GM23338 (cell line): Measurements from ENCODE around the gene UBE3C. TPM values are rescaled to one million over a fixed set of nuclear protein-coding genes. Genes with fewer than 3 reads are reported as not detected.

ENCODE experiments used
- ATAC-seq: fragments of 200-7000 bp; cut with Tn5 transposase; 3 replicates; pipeline ENCODE4 v1.9.1; 2020
- DNase-seq: peaks from one replicate; pipeline ENCODE4 v3.0.0-alpha.2; 2015; ENCODE audit warnings: low spot score
- H2AFZ ChIP-seq: fragments of 200-600 bp; sonication (generic); 2 replicates; pipeline ENCODE4 v1.8.0; 2016; ENCODE audit warnings: antibody characterized with exemption, mild to moderate bottlenecking, moderate library complexity
- H3F3A ChIP-seq: fragments of 200-600 bp; sonication (generic); replicated peaks from 2 replicates; pipeline ENCODE4 v1.8.0; 2017; ENCODE audit warnings: antibody characterized with exemption, mixed run types, low read depth
- H3K27ac ChIP-seq: fragments of 200-600 bp; sonication (generic); 2 replicates; pipeline ENCODE4 v1.6.1; 2016; ENCODE audit warnings: low read depth
- H3K27me3 ChIP-seq: fragments of 200-600 bp; sonication (generic); 2 replicates; pipeline ENCODE4 v1.8.0; 2016; ENCODE audit warnings: mild to moderate bottlenecking, mixed run types, moderate library complexity; ENCODE audit not compliant: insufficient read depth
- H3K36me3 ChIP-seq: fragments of 200-600 bp; sonication (generic); 2 replicates; pipeline ENCODE4 v1.8.0; 2016; ENCODE audit warnings: mild to moderate bottlenecking; ENCODE audit not compliant: insufficient read depth
- H3K4me1 ChIP-seq: fragments of 200-600 bp; sonication (generic); 2 replicates; pipeline ENCODE4 v1.8.0; 2016; ENCODE audit warnings: mild to moderate bottlenecking, moderate library complexity; ENCODE audit not compliant: insufficient read depth
- H3K4me2 ChIP-seq: fragments of 200-600 bp; sonication (generic); 2 replicates; pipeline ENCODE4 v1.7.1; 2017; ENCODE audit warnings: mixed run types
- H3K4me3 ChIP-seq: fragments of 200-600 bp; sonication (generic); 2 replicates; pipeline ENCODE4 v1.6.1; 2016; ENCODE audit warnings: mixed run types
- H3K79me2 ChIP-seq: fragments of 200-600 bp; sonication (generic); replicated peaks from 2 replicates; pipeline ENCODE4 v1.8.0; 2017; ENCODE audit warnings: mild to moderate bottlenecking; ENCODE audit not compliant: insufficient read depth
- H3K9me2 ChIP-seq: fragments of 200-600 bp; sonication (generic); 2 replicates; pipeline ENCODE4 v1.8.0; 2017; ENCODE audit not compliant: insufficient read depth
- H4K20me1 ChIP-seq: fragments of 200-600 bp; sonication (generic); replicated peaks from 2 replicates; pipeline ENCODE4 v1.8.0; 2017; ENCODE audit warnings: mild to moderate bottlenecking; ENCODE audit not compliant: insufficient read depth
- H3K27ac Mint-ChIP-seq: 2 replicates; pipeline ENCODE4 v1.8.0; 2020; ENCODE audit warnings: inconsistent platforms, mild to moderate bottlenecking, moderate library complexity, mixed read lengths
- H3K27me3 Mint-ChIP-seq: 3 replicates; pipeline ENCODE4 v1.8.0; 2022; ENCODE audit warnings: low read depth, mild to moderate bottlenecking, moderate library complexity, mixed read lengths, inconsistent platforms; ENCODE audit not compliant: insufficient read depth, poor library complexity
- H3K36me3 Mint-ChIP-seq: 3 replicates; pipeline ENCODE4 v1.8.0; 2021; ENCODE audit warnings: low read depth, mild to moderate bottlenecking, inconsistent platforms, moderate library complexity, mixed read lengths
- H3K4me1 Mint-ChIP-seq: 3 replicates; pipeline ENCODE4 v1.8.0; 2020; ENCODE audit warnings: mild to moderate bottlenecking, inconsistent platforms, mixed read lengths
- H3K4me3 Mint-ChIP-seq: 3 replicates; pipeline ENCODE4 v1.8.0; 2021; ENCODE audit warnings: moderate library complexity, mild to moderate bottlenecking, inconsistent platforms, mixed read lengths
- H3K9me3 Mint-ChIP-seq: 3 replicates; pipeline ENCODE4 v1.8.0; 2020; ENCODE audit warnings: moderate library complexity, mild to moderate bottlenecking, inconsistent platforms, mixed read lengths
- CTCF ChIP-seq, 2 experiments: fragments of 200-600 bp in 1 of 2; sonication (generic) in 1 of 2; conservative IDR thresholded peaks; 2 replicates each; pipeline versions ENCODE4 v1.5.1 to v1.6.1; 2016 to 2017; ENCODE audit warnings: antibody characterized with exemption in 2 of 2, low read depth in 2 of 2, mild to moderate bottlenecking in 2 of 2, moderate library complexity in 1 of 2
- JUNB ChIP-seq: IDR thresholded peaks from one replicate; pipeline ENCODE4 v1.6.1; 2016; ENCODE audit warnings: antibody characterized with exemption; ENCODE audit not compliant: unreplicated experiment
- STAT1 ChIP-seq: IDR thresholded peaks from one replicate; pipeline ENCODE4 v1.6.1; 2016; ENCODE audit warnings: antibody characterized with exemption; ENCODE audit not compliant: unreplicated experiment
- ZNF114 ChIP-seq: fragments of 250-450 bp; sonication (Bioruptor Pico); IDR thresholded peaks from 2 replicates; pipeline ENCODE4 v1.5.0; 2020; ENCODE audit warnings: mild to moderate bottlenecking, moderate library complexity
- polyA plus RNA-seq: library from polyadenylated mRNA; unstranded; fragments of >200 nt; fragmentation: Nextera tagmentation; extraction: Ambion mirVana; gene quantifications from 2 replicates; pipeline ENCODE4 v1.2.1, GENCODE V29; 2016
- total RNA-seq: library from RNA; depleted of rRNA; stranded (reverse); fragments of >200 nt; shearing (Covaris generic); gene quantifications from 2 replicates; pipeline ENCODE4 v1.2.3, GENCODE V29; 2014
- TF ChIP-seq, protein P1 (sequence below): IDR thresholded peaks from 2 replicates; pipeline ENCODE4 v1.6.1; 2016; ENCODE audit warnings: antibody characterized with exemption
- TF ChIP-seq, protein P2 (sequence below): fragments of 250-450 bp; sonication (Bioruptor Pico); IDR thresholded peaks from 2 replicates; pipeline ENCODE4 v1.5.0; 2020; ENCODE audit warnings: mild to moderate bottlenecking, moderate library complexity

UBE3C gene
- total and polyA plus RNA-seq, 2 experiments from 2014 or later, result 16.8 to 76.9 TPM

- TF ChIP-seq, protein P1, sequence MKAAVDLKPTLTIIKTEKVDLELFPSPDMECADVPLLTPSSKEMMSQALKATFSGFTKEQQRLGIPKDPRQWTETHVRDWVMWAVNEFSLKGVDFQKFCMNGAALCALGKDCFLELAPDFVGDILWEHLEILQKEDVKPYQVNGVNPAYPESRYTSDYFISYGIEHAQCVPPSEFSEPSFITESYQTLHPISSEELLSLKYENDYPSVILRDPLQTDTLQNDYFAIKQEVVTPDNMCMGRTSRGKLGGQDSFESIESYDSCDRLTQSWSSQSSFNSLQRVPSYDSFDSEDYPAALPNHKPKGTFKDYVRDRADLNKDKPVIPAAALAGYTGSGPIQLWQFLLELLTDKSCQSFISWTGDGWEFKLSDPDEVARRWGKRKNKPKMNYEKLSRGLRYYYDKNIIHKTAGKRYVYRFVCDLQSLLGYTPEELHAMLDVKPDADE, result no peak
- no peak for TF ChIP-seq JUNB
- TF ChIP-seq, protein P2, sequence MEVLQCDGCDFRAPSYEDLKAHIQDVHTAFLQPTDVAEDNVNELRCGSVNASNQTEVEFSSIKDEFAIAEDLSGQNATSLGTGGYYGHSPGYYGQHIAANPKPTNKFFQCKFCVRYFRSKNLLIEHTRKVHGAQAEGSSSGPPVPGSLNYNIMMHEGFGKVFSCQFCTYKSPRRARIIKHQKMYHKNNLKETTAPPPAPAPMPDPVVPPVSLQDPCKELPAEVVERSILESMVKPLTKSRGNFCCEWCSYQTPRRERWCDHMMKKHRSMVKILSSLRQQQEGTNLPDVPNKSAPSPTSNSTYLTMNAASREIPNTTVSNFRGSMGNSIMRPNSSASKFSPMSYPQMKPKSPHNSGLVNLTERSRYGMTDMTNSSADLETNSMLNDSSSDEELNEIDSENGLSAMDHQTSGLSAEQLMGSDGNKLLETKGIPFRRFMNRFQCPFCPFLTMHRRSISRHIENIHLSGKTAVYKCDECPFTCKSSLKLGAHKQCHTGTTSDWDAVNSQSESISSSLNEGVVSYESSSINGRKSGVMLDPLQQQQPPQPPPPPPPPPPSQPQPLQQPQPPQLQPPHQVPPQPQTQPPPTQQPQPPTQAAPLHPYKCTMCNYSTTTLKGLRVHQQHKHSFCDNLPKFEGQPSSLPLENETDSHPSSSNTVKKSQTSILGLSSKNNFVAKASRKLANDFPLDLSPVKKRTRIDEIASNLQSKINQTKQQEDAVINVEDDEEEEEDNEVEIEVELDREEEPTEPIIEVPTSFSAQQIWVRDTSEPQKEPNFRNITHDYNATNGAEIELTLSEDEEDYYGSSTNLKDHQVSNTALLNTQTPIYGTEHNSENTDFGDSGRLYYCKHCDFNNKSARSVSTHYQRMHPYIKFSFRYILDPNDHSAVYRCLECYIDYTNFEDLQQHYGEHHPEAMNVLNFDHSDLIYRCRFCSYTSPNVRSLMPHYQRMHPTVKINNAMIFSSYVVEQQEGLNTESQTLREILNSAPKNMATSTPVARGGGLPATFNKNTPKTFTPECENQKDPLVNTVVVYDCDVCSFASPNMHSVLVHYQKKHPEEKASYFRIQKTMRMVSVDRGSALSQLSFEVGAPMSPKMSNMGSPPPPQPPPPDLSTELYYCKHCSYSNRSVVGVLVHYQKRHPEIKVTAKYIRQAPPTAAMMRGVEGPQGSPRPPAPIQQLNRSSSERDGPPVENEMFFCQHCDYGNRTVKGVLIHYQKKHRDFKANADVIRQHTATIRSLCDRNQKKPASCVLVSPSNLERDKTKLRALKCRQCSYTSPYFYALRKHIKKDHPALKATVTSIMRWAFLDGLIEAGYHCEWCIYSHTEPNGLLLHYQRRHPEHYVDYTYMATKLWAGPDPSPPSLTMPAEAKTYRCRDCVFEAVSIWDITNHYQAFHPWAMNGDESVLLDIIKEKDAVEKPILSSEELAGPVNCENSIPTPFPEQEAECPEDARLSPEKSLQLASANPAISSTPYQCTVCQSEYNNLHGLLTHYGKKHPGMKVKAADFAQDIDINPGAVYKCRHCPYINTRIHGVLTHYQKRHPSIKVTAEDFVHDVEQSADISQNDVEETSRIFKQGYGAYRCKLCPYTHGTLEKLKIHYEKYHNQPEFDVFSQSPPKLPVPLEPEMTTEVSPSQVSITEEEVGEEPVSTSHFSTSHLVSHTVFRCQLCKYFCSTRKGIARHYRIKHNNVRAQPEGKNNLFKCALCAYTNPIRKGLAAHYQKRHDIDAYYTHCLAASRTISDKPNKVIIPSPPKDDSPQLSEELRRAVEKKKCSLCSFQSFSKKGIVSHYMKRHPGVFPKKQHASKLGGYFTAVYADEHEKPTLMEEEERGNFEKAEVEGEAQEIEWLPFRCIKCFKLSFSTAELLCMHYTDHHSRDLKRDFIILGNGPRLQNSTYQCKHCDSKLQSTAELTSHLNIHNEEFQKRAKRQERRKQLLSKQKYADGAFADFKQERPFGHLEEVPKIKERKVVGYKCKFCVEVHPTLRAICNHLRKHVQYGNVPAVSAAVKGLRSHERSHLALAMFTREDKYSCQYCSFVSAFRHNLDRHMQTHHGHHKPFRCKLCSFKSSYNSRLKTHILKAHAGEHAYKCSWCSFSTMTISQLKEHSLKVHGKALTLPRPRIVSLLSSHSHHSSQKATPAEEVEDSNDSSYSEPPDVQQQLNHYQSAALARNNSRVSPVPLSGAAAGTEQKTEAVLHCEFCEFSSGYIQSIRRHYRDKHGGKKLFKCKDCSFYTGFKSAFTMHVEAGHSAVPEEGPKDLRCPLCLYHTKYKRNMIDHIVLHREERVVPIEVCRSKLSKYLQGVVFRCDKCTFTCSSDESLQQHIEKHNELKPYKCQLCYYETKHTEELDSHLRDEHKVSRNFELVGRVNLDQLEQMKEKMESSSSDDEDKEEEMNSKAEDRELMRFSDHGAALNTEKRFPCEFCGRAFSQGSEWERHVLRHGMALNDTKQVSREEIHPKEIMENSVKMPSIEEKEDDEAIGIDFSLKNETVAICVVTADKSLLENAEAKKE (CRISPR knock-in tag), result peak; percentile 53; the same call in 1 of the 2 replicates
These were observed 172.0 kb downstream of the UBE3C start (continued) for GRCh38 chr7:157310676-157311185.

- H3K4me3 ChIP-seq, result no peak overlapping the region
- H3K27me3 ChIP-seq, result no peaks in the 10 kb centered on the region
- no peaks in the 10 kb centered on the region for H4K20me1 ChIP-seq
- no peaks in the 10 kb centered on the region for H3K79me2 ChIP-seq
- no peak overlapping the region for H3K27ac ChIP-seq
- peaks cover 37% of the 10 kb centered on the region for H3K4me1 Mint-ChIP-seq
- H3K27ac Mint-ChIP-seq, result no peak overlapping the region
- peaks cover 4% of the 10 kb centered on the region; the same call in 2 of the 3 replicates for H3K36me3 Mint-ChIP-seq
- H3K4me1 ChIP-seq, result peaks cover 18% of the 10 kb centered on the region; the same call in 1 of the 2 replicates
- peaks cover 5% of the 10 kb centered on the region; the same call in 2 of the 3 replicates for H3K9me3 Mint-ChIP-seq
- H3K4me2 ChIP-seq, result no peak overlapping the region
- H3K36me3 ChIP-seq, result no peaks in the 10 kb centered on the region
- no peak overlapping the region for H3K4me3 Mint-ChIP-seq
- H3K27me3 Mint-ChIP-seq, result peaks cover 26% of the 10 kb centered on the region
- no peak overlapping the region for H2AFZ ChIP-seq
- H3F3A ChIP-seq, result peaks cover 13% of the 10 kb centered on the region
- no peaks in the 10 kb centered on the region for H3K9me2 ChIP-seq
- DNase-seq, result no peak
- ATAC-seq, result no peak
- no peak for TF ChIP-seq STAT1
- TF ChIP-seq, protein P2 (CRISPR knock-in tag), result no peak
- no peak for TF ChIP-seq ZNF114
- TF ChIP-seq CTCF (conservative IDR thresholded peaks at IDR 0.05; ENCODE audit: low read depth in 2 of 2), result no peak
These were observed 174.2 kb downstream of the UBE3C start for GRCh38 chr7:157312941-157313340.
